GM19452 (cell line): Measurements from ENCODE around the gene VWA8.

Experiments
- ATAC-seq: cut with Tn5 transposase; IDR thresholded peaks from one replicate; pipeline ENCODE4 v1.9.1; 2021; ENCODE audit not compliant: unreplicated experiment

VWA8 gene

DNA sequence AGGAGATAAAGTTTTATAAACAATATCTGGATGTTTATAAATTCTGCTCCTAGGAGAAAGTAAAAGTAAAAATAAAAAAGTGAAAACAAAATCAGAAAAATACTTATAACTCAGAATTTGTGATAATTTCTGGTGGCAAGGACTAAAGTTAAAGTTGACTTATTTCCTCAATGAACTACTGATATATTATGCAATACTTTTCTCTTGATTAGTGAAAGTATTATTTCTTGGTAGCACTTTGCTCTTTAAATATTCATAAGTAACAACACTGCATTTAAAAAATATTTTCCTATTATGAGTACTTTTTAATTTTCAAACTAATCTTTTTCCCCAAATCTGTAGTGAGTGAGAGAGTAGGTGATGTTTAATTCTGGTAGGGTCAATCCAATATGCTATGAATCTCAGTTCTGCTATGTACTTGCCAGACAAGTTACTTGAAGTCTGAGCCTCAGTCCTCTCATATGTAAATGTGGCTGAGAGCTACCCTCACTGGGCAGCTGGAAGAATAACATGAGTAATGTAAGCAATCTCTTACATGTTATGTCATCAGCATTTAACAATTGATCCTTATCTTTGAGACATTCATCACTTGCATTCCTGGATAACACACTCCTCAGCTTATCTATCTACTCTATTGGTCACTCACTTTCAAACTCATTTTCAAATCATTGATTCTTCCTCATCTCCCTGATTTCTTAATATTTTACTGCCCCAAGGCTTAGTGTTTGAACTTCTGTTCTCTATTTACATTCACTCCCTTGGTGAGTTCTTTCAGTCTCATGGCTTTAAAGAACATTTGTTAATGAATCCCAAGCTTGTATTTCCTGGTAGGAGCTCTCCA, 264.5 kb downstream of the VWA8 start:
- no peak for ATAC-seq

DNA sequence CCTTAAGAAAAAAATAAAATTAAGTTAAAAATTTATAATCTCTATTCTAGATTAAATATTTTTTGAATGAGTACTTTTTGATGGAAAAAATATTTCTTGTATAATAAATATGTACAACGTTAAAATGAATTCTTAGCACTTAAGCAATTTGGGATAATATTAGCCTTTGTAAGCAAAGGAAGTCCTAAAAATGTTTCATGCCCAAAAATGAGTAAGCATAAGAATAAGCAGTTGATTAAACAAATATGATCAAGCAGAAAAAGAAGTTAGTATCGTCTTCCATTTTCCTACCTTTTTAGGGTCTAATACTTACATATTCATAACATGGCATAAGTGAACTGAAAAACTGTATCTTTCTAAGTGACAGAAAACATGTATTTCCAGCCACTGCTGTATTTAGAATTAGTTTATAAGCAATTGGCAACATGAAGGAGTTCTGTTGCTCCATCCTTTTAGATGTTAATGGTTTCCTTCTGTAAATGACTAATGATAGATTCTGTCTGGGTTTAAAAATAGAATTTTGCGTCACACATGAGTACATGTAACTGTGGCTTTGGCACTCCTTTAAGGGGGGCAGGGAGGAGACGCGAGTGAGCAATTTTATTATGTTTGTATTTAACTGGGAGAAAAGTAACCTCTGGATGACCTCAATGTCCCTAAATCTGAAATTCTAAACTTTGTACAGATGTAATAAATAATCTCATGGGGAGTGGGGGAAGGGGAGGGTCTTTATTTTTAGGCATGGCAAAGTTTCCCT, 266.2 kb downstream of the VWA8 start:
- no peak for ATAC-seq

DNA sequence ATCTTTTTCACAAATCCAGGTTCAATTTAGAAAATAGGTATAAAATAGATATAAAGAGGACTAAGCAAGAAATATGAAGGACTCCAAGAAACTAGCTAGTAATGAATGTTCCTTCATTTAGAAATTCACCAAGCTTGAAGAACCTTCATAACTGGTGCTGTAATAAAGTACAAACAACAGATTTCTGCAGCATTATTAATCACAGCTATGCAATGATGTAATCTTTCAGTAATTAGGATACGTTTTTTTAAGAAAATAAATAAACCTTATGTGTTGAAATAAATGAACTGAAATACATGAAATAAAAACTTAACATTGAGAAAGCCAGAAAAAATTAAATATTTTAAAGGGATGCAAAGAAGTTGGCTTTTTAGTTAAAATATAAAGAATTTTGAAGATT, 267.5 kb downstream of the VWA8 start:
- ATAC-seq: no peak

DNA sequence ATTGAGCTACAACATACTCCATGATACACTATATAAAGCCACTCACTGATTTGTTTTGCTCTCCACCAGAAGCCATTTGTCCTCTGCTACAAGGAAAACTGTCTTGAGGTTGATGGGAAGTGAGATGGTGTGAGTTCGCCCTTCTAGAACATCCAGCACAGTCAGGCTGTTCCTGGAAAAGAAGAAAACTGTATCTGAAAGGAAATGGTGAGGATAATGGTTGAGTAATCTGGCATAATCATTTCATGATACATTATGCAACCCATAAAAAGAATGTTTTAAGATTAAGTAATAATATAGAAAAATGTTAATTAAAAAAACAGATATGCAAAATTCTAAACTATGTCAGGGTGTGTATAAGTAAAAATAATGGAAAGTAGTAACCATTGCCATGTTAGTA, 269.6 kb downstream of the VWA8 start:
- ATAC-seq: no peak

DNA sequence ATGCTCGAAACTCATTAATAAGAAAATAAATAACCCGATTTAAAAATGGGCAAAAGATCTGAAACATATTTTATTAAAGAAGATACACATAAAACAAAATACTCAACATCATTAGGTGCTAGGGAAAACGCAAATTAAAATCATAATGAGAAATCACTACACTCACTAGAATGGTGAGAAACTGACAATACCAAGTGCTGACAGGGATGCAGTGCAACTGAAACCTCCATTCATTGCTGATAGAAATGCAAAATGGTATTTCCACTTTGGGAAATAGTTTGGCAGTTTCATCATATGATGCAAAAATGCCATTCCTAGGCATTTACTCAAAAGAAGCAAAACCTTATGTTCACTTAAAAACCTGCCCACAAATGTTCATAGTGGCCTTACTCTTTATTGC, 278.1 kb downstream of the VWA8 start:
- no peak for ATAC-seq

DNA sequence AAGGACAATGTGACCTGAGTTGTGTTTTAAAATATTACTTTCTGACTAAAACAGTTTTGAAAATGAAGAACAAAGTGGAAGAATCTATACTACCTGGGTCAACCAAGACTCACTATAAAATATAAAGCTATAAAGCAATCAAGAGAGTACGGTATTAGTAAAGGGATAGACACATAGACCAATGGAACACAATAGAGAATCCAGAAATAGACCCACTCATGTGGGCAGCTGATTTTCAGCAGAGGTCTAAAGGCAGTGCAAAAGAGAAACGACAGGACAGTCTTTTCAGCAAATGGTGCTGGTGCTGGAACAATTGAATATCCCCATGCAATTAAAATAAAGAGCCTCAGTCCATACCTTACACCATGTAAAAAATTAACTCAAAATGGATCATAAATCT, 278.9 kb downstream of the VWA8 start:
- no peak for ATAC-seq

DNA sequence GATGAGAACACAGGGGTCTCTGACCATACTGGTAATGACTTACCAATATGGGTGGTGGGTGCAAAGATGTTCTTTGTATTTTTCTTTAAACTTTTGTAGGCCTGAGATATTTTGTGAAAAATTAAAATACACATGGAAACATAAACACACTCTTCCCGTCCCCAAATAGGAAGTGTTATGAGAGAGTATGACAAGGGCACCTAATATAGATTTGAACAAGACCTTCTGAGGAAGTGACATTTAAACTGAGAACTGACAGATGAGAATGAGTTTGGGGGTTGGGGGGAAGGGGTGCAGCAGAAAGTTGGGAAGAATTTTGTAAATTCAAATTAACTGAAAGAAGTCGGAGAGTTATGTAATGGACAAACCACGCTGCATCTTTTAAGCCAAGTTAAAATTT, 279.3 kb downstream of the VWA8 start:
- ATAC-seq: no peak

DNA sequence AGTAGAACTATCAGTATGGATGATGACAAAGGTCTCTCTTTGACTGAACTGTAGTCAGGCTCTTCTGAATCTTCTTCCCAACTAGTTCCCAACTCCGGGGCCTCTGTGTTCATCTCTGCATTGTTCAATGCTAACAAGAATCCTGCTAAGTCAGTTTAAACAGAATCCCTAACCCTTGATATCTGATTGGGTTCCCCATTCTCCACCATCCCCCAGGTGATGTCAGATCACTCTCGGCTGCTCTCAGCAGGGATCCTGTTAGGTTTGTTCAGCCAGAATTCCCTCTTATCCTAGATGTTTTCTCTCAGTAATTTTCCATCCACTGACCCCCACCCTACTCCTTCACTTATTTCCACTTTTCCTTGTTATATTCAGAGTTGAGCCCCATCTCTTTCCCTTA, 280.0 kb downstream of the VWA8 start:
- no peak for ATAC-seq

DNA sequence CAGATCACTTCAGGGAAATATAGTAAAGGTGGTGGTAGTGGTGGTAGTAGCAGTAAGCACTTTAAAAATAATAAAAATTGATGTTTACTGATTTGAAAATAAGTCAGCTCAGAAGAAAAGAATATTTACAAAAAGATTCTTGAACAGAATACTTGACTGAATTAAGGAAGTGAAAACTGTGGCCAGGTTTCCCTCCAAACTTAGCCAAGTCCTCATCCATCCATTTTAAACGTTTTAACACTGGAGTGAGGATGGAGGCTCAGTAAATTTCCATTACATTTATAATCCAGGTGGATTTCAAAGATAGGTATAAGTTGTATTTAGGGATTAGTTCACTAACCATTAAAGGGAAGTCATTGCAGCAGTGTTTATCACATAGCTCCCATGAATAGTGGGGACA, 282.1 kb downstream of the VWA8 start:
- ATAC-seq: no peak

DNA sequence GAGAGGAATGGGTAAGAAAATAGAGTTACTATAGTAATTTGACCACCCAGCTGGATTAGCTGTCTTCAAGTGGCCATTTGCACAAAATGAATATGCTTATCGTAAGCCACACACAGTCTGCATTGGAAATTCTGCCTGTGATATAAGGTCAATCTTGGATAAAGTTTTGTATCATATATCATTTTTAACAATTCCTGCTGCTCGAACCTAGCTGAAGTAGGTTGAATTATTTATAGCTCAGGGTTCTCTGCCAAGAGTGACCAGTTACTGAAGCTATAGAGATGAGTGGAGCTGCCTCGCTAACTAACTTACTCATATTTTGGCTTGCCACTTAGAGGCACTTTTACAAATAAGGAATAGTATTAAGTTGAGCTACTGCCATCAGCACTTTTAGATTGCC, 282.7 kb downstream of the VWA8 start:
- no peak for ATAC-seq

DNA sequence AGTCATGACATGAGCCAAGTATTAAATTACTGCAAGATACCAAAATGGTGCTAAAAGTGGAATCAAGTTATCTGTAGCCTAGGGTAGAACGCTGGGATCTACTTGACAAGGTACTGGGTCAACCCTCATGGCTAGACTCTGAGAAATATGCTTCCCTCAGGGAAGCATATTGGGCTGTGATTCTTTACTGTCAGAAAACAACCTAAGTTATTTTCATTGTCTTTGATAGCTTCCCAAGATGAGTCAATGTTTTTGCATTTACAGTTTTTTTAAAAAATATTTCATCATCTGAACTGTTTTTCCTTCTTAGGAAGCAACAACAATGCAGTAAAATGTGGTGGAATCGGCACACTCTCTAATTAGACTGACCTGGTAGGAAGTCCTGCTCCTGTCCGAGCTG, 285.6 kb downstream of the VWA8 start:
- ATAC-seq: no peak

DNA sequence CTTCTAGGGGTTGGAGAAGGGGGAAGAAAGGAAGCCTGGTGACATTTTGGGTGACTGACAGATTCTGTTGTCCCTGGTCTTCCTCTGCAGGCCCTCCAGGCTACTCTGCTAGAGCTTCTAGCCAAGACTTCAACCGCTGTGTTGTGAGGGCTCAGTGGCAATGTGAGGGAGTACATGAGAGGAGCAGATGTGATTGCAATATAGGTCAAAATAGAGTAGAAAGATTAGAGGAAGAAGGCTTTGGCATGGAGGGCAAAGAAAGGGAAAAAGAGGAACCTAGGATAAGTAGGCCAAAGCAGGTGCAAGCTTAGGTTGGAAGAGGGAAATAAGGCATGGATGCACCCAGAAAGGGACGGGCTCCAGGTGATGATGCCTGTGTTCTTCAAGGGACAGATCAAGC, 286.7 kb downstream of the VWA8 start:
- no peak for ATAC-seq

DNA sequence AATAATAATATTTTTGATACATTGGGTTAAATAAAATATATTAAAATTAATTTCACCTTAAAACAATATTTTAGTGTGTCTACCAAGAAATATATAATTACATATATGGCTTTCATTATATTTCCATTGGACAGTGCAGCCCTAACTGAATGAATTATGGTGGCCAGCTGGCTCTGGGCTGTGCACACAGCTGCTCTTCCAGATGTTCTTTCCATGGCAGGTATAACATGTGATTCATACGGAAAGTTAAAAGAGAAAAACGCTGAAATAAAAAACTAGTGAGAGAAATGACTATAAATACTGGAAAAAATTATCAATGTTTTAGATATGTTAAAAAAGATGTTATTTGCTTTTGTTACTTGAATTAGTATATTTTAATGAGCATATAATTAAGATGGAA, 287.3 kb downstream of the VWA8 start:
- ATAC-seq: no peak

DNA sequence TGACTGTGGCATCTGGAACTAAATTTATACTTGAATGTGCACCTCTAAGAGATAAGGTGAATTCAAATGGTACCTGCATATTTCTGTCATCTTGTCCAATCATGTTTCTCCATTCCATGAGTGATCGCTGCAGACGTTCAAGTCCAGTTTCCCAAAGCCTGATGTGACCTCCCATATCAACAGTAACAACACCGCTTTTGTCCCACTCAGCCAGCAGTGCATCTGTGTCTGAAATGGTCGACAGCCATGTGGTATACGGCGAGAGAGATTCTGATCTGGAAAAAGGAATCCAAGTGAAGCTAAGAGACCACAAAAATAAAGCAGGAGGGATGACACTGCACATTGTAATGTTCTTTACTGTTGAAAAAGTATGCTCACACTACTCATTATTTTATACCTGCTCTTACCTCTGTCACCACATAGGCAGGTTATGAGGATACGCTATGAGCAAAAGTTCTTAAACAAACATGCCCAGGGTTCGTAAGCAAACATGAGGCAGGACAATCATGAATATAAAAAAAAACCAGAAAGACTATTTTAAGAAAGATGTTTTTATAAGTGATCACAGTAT, 290.0 kb downstream of the VWA8 start:
- no peak for ATAC-seq

DNA sequence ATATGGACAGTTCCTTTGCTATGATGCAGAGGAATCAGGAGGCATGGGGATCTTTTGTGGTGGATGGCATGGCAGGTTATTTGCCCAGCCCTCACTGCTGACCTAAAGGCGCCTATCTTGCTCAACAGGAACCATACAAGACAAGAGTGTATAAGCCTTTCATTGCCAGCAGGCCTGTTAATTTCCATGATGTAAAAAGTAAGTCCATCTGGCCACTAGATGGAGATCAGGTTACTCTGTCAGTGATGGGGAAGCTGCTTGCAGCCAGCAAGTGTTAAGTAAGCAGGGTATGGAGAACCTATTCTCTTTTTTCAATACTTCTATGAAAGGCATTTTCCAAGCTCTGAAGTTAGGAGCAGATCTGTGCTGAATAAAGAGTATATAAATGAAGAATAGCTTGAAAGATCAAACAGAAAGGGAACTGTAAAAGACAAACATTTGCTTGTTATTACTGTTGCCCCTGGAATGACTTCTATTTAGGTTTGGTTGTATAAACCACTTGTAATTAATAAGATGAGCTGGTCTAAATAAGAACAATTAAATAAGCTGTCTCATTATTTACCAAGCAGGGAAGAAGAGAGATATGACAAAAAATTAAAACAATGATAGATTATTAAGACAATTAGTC, 292.7 kb downstream of the VWA8 start:
- no peak for ATAC-seq

DNA sequence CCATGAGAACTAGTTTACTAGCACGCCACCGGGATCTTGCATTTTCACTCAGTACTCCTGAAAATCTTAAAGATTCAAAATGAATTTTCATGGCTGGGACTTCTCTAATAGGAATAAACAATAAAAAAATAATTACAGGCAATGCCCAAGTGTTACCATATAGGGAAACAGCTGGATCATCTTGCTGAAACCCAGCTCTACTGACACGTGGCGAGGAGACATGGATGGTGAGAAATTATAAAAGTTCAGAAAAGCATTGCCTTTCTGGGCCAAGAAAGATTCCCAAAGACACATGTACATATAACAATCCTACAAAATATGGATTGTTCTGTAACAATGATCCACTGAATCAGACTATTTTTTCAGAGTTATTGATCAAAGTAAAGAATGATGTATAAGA, 294.3 kb downstream of the VWA8 start:
- no peak for ATAC-seq

DNA sequence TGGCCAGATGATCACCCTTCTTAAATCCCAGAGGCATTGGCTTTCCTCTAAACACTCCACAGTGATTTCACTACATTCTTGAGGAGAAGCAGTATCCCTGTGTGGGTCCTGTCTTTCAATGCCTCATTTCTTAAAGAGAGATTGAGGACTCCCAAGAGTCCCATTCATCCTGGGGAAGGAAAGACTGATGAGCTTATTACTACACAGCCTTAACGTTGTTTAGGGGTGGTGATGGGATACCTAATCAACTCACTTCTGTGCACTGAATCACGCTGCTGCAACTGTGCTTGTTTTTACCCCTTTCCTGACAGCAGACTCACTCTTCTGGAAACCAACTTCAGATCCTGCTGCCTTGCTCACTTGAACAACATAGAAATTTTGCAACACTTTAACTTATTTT, 300.5 kb downstream of the VWA8 start:
- no peak for ATAC-seq

DNA sequence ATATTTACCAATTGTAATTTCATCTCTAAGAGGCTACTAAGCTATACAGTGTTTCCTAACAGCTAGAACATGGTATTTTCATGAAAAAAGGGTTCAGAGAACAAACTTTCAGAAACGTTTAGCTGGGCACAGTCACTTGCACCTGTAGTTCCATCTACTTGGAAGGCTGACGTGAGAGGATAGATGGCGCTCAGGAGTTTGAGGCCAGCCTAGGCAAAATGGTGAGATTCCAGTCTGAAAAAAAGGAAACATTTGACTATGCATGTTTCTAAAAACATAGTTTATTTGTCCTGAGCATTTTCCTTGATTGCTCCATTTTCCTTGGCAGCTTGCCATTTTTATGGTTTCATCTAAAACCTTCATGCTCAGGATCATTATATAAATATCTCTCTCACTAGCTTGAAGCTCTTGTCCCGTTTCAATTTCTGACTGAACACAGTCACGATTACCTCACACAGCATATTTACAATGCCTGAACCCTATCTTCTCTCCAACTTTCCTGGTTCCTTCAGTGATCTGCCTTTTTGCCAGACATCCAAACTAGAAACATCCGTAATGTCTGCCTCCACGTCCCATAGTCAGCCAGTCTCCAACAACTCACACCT, 302.8 kb downstream of the VWA8 start:
- no peak for ATAC-seq

DNA sequence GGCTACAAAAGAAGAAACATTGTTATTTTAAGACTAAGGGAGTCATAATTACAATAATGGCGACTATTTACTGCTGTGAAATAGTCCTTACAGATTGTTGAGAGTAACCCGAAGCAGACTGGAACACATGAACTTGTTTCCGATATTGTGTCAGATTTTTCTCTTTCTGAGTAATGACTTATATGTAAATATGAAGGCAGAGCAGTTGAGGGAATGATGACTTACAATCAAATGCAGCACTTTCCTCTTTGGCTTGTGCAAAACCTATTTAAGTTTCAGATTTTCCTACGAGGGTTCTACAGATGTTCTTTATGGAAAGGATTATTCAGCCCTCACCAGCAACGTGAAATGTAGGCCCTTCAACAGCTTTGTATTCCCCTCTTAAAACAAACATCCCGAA, 304.9 kb downstream of the VWA8 start:
- ATAC-seq: no peak

DNA sequence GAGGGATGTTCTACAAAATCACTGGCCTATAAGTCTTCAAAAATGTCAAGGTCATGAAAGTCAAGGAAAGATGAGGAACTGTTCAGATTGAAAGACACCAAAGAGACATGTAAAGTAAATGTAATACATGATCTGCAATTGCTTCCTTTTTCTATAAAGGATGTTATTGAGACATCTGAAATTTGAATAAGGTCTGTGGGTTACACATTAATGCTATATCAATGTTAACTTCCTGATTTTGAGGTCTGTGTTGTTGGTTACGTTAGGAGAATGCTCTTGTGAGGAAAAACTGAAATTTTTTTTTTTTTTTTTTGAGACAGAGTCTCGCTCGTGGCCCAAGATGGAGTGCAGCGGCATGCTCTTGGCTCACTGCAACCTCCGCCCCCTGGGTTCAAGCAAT, 306.1 kb downstream of the VWA8 start:
- ATAC-seq: no peak

DNA sequence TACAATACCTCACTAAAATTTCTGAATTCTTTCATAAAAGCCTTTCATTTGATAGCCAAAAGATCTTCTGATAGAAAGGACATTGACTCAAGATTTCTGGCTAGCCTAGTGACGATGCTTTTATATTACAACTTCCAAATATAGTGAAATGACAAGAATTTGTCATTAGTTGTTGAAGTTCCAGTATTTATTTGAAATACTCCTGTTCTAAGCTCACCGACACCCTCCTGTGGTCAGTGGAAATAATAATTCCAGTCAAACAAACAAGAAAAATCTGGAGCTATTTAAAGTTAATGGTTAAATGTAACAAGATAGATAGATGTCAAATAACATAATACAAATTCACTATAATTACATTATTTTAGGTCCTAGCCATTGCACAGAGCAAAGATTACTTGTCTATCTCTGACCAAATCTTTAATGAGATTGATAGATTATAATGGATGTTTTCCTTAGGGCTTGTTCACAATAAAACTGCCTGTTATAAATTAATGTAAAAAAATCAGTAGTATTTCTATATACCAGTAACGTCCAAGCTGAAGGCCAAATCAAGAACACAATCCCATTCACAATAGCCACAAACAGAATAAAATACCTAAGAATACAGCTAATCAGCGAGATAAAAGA, 308.1 kb downstream of the VWA8 start:
- no peak for ATAC-seq
